Stimulated activated CD4-positive, alpha-beta T cell treated with anti-CD3 and anti-CD28 coated beads, Interleukin-12 subunit alpha, Interleukin-12 subunit beta, amount 100 ng/mL, for 24 hours (primary cell): ENCODE measurements around the gene FADS3.

Source experiments
- DNase-seq, 2 experiments: peaks; one replicate each; pipeline ENCODE4 v3.0.0-alpha.2; 2020; ENCODE audit warnings: low read depth in 2 of 2

FADS3 gene

DNA sequence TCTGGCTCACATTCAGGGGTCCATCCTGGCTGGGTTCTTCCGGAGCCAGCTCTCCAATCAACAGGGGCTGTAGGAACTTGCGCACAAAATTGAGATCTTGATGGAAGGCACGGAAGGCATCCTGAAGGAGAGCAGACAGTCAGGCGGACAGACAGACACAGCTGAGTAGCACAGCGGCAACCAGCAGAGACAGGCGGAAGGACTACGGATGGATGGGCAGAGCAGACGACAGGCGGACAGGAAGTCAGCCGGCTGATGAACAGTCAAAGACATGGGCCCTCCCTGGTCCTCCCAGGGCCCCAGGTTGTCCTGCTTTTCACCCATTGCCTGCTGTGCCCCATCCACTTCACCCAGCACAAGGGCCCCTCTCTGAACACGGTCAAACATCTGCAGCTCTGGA lies 11.3 kb downstream of the FADS3 start:
- DNase-seq, result no peak

DNA sequence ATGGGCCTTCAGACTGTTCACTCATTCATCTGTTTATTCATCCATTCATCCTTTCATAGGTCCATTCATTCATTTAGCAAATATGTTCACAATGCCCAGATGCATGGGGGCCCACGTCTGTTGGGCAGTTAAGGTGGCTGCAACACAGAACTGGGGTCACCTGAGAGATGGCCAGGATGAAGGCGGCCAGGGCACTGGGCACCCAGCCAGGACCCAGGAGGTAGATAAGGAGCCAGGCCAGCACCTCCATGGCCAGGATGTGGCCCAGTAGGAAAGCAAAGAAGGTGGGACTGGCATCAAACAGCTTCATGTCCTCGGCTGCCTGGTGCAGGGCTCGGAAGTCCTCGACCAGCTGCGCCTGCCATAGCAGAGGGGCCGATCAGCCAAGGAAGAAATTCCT lies 12.2 kb downstream of the FADS3 start:
- no peak for DNase-seq

DNA sequence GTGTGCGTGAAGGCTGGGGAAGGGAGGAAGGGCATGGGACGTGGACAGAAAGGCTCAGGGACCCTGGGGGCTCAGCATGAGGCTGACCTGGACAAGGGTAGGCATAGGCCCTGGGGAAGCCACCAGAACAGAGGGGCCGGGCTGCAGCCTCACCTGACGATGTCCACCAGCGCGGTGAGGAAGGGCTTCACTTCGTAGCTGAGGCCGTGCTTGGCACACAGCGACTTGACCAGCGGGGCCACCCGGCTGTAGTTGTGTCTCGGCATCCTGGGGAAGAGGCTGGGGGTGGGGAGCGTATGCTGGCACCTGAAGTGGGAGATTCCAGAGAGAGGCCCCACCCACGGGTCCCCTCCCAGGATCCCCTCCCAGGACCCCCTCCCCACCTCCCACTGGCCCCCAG lies 15.6 kb downstream of the FADS3 start:
- no peak for DNase-seq

DNA sequence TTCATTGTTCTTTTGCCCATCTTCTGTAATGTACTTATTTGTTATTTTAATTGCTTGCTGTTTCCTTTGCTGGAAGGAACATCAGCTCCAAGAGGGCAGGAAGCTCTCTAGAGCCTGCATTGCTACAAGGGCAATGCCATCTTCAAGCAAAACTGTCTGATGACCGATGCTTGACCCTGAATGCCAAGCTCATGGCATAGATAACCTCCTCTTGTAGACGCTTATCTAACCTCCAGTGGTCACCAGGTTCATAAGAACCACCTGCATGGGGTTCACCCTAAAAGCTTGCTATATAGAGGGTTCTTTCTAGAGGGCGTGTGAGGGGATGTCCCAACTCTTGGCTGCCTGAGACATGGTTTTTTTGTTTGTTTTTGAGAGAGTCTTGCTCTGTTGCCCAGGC lies 16.5 kb downstream of the FADS3 start:
- DNase-seq, result no peak

DNA sequence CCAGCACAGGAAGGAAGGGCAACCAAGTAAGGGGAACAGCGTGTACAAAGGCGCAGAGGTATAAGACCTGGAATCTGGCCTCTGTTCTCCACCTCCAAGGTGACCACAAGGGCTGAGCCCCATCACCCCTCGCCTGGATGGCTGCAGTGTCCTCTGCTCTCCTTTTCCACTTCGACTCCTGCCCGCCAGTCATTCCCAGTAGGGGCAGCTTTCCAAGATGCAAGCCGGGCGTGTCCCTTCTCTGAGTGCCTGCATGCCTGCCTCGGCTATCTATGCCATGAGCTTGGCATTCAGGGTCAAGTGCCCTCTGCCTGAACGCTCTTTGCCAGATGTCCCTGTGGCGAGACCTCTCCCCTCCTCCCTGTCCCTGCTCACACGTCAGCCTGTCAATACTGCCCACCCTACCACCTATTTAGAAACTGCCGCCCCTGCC lies 17.0 kb downstream of the FADS3 start:
- no peak for DNase-seq

DNA sequence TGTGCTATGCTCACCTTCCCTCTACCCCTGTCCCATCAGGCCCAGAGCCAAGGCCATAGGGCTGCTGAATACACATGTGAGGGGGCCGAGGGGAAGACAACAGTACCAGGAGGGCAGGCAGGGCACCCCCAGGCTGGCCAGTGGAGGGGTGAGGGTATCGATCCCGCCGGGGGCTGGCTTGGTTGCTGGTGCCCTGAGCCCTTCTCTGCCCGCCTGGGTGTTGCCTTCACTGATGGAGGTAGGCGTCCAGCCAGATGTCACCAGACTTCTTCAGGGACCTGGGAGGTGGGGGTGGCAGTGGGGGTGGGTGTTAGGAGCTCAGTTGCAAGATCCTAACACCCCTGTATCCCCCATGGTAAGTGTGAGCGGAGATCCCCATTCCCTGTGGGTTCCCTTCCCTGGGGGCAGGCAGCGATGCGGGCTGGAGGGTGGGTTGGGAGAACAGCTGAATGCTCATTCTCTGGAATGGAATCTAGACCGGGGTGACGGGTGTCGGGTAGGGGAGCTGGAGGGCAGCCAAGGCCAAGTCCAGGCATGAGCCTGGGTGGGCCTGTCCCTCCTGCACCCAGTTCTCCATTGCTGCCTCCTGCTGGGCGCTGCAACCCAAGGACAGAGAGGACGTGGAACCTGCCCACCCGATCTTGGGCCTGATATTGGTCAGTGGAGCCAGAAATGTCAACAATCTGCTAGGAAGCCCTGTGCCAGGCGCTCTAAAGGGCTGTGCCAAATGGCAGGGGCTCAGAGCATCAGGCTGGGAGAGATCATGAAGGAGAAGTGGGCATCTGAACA lies 17.6 kb downstream of the FADS3 start:
- DNase-seq, result no peak

DNA sequence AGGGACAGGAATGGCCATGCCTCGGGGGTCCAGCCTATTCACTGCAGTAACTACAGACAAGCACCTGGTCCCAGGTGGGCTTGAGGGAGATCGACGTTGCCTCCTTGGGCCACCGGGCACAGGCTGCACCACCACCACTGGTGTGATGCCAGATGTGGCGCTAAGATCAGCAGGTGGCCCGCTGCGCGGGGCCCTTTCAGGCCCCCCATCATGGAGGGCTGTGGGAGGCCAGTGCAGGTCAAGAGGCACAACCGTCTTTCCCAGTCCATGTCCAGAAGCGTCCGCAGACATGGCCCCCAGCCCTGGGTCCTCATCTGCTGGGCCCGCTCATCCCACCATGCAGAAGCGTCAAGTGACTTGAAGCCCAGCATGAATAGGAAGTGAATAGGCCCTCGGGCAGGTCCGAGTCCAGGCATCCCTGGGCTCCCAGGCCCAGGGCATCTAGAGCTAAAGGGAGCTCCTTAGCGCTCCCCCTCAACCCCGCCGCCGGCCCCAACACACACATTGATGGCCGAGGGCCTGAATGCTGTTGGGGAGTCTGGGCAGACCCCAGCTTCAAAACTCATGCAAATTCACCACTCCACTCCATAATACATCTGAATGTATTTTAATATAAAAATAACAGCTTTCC lies 18.3 kb downstream of the FADS3 start:
- no peak for DNase-seq

DNA sequence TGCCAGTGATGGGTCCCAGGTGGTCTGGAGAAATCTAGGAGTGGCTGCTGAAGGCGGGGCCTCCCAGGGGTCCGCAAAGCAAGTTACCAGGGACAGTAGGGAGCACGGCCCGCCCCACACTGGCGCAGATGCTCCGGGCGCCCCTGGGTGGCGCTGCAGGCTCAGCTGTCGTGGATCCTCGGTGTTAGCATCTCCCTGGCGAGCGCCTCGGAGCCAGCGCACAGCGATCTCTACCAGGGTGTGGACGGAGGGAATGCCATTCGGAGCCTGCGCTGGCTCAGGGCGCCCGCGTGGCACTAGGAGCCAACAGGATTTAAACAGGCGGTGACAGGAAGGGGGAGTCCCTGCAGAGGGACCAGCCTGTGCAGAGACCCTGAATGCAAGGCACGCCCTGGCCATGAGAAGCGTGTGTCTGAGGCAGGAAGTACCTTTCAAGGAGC lies 20.2 kb downstream of the FADS3 start:
- peak; percentile 26 to 45 for DNase-seq

DNA sequence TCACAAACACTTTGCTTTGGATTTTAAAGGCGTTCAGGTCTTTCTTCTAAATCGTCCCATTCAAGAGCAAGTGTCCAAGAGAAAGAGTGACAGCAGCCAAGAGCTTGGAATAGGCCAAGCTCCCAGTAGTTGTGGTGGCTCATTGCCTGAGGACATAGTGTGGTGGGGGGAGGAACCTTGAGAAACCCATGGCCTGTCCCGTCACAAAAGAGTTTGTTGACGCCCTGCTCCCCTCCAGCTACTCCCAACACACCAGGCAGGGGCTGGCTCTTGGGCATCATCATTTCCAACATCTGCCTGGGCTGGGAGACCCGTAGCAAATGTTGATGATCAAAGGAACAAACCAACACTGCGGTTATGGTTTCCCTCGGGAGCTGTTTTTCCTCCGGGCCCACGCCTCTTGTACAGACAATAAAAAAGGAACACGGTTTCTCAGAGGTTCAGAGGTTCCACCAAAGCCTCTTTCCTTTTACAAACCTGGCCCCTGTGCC lies 20.8 kb downstream of the FADS3 start:
- DNase-seq, result no peak

DNA sequence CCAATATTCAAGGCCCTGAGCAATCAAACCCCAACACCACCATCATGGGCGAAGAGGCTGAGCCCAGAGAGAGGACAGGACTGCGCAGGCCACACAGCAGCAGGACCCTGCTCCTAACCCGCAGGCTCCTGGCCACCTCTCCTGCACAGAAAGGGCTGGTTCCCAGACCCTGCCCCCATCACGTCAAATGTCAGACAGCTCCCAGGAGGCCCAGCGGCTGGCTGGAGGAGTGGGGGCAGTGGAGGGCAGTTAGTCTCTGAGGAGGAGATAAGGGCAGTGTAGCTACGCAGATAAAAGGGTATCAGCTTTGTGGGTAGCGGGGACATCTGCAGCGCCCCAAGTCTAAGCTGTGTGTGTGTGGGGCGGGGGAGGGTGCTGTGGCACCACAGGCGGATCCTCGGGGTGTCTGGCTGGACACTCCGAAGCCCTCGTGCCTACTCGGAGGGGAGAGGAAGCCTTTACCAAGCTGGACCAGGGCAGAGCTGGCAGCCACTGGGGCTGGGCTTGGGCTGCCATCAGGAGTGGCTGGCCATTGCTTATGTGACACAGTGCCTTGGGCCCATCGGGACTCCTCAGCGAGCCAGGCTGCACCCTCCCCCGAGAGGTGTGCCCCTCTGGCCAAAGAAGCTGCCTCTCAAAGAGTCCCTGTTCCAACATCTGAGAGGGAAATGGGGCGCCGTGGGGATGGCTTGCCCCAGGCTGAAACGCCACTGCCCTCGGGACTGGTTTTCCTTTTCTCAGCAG lies 21.5 kb downstream of the FADS3 start:
- DNase-seq, result no peak

DNA sequence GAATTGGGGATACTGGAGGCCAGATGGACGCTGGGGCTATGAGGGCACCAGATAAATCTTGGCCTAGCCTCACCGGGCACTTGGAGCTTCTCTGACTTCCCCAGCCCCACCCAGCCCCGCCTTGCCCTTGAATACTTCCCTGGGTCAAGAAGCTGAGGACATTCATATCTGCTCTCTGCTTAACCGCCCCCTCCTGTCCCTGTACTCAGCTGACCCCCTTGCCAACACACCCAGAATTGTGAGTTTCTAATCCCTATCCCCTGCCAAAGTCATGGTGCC lies 22.0 kb downstream of the FADS3 start:
- no peak for DNase-seq

DNA sequence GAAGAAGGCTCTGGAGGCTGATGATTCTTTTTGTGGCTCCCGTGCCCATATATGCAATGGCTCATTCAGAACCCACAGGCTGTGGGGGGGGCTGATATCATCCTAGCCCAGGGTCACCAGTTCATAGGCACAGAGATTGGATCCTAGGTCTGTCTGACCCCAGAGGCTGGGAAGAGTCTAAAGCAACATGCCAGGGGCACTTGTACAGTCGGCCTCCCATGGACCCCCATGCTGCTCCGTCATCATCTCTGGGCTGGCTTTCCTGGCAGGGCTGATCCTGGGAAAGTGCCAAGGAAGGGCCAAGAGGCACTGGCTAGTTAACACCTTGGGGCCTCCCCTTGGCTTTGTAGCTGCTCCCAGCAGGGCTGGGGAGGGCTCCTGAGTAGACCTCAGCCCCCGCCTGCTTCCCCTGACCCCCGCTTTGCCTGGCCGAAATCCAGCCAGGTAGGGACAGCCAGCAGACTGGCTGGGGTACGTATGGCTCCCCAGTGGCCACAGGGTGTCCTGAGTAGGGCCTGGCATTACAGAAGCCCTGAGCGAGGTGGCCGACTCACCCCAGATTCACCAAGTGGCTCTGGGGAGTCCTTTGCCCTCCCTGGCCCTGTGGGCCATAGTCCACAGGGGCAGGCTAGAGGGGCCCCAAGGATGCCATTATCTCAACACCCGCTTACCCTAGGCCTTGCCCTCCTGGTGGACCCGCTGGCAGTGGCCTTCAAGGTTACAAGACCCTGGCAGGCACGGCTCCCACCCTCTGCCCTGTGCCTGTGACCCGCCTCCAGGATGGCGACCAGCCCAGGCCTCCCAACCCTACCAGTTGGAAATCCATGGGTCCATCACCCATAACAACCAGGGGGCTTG lies 22.5 kb downstream of the FADS3 start:
- no peak for DNase-seq

DNA sequence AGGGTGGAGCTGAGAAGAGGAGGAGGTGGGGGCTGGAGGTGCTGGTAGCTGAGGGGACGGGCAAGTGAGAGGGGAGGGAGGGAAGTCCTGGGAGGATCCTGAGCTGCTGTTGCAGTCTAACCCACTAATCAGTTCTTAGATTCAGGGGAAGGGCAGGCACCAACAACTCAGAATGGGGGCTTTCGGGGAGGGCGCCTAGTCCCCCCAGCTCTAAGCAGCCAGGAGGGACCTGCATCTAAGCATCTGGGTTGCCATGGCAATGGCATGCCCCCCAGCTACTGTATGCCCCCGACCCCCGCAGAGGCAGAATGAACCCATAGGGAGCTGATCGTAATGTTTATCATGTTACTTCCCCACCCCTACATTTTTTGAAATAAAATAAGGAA lies 24.4 kb downstream of the FADS3 start:
- no peak for DNase-seq

DNA sequence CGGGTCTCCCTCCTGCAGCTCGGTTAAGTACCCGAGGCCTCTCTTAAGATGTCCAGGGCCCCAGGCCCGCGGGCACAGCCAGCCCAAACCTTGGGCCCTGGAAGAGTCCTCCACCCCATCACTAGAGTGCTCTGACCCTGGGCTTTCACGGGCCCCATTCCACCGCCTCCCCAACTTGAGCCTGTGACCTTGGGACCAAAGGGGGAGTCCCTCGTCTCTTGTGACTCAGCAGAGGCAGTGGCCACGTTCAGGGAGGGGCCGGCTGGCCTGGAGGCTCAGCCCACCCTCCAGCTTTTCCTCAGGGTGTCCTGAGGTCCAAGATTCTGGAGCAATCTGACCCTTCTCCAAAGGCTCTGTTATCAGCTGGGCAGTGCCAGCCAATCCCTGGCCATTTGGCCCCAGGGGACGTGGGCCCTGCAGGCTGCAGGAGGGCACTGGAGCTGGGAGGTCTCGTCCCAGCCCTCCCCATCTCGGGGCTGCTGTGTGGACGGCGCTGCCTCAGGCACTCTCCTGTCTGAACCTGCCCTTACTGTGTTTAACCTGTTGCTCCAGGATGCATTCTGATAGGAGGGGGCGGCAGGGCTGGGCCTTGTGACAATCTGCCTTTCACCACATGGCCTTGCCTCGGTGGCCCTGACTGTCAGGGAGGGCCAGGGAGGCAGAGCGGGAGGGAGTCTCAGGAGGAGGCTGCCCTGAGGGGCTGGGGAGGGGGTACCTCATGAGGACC lies 25.0 kb downstream of the FADS3 start:
- no peak for DNase-seq

DNA sequence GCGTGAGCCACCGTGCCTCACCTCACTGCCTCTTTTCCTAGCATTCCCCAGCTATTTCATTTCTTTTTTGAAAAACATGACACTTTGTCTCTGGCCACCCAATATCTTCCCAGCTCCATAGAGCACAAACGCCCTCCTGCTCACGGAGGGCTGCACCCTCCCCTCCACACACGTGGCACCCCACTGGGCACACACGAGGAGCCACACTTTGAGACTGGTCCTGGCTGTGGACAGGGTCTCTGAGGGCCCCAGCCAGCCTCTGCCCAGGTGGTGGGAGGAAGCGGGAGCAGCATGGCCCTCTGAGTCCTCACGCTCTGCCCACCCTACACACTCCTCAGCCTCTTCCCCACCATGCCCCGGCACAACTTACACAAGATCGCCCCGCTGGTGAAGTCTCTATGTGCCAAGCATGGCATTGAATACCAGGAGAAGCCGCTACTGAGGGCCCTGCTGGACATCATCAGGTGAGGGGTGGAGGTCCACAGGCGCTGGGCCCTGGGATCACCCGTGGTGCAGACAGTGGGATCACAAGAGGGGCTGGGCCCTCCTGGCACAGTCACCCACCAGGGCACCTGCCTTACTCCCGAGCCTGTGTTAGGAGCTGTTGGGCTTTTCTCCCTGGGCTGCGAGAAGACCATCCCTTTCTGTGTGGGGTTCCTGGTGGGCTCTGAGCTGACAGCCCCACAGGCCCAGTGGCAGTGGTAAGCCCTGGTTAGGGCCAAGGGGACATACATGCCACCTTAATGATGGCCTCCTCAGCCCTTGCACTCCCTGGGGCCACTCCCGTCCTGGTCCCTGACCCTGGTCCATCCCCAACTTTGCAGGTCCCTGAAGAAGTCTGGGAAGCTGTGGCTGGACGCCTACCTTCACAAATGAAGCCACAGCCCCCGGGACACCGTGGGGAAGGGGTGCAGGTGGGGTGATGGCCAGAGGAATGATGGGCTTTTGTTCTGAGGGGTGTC lies 26.2 kb downstream of the FADS3 start:
- no peak for DNase-seq

DNA sequence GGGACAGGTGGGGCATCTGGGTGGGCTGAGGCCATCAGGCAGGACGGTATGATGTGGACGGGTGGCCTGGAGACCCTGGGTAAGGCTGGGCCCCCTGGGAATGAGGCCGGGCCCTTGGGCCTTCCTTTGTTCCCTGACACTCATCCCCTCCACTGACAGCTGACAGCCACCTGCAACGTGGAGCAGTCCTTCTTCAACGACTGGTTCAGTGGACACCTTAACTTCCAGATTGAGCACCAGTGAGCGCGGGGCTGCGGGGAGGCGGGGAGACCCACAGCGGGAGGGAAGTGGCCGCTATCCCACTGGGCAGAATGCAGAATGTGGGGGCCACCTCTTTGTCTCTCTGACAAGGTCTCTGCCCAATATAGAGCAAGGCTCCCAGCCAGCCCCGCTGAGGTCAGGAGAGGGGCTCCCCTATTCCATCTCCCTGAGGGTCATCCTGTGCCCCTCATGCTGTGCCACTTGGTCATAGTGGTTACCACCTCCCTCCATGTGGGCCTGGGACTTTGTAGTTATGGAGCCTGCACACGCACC lies 27.7 kb downstream of the FADS3 start:
- DNase-seq, result no peak

DNA sequence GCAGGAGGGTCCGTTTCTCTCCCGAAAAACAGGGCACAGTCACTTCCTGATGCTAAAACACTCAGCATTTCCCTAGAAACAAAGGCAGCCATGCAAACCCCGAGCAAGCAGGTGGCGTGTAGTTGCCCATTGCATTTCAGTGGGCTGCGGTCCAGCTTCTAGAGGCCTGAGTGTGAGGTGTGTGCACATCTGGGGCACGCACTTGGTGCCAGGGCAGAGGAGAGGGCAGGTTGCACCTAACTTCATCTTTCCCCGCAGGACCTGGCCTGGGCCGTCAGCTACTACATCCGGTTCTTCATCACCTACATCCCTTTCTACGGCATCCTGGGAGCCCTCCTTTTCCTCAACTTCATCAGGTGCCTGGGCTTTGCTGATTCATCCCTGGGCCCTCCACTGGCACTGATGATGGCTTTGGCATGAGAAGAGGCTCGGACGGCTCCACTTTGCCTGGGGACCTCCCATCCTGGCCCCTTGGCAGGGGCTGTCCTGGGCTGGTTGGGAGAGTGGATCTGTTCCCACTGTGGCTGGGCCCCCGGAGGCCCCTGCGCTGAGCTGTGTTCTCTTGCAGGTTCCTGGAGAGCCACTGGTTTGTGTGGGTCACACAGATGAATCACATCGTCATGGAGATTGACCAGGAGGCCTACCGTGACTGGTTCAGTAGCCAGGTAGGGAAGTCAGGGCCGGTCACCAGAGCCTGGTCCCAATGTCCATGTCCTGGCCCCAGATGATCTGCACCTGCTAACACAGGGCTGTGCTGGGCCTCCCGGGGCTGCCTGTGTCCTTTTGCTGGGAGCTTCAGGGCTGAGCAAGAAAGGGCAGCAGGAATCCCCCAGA lies 28.4 kb downstream of the FADS3 start:
- no peak for DNase-seq

DNA sequence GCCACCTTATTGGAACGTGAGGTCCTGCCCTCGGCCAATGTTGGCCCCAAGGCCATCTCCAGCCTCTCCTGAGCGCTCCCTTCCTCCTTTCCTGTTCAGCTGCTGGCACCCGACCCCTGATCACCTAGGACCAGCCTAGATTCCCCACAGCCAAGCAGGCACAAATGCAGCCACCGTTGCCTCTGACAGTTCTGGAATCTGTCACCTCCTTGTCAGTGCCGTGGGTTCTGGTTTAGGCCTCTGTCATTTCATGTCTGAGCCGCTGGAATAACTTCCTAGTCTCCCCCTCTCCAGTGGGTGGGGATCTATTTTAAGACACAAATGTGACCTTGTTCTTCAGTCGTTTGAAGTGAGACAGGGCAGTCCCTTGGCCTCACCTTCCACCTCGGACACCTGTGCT lies 29.7 kb downstream of the FADS3 start:
- DNase-seq, result no peak
